Lung microvascular endothelial cell (primary cell): ENCODE results near the gene ZBTB6. TPM values are rescaled to one million over a fixed set of nuclear protein-coding genes. Genes with fewer than 3 reads are reported as not detected.
"Not testable (repeated sequence)": the region's sequence is repeated elsewhere in the genome, so short reads cannot be mapped to it uniquely, and the experiment has no call there.

Experiments
- DNase-seq, 2 donors: peaks; one replicate each; pipeline versions ENCODE4 v3.0.0 to v3.0.0-alpha.2; 2010; ENCODE audit warnings: low read depth in 2 of 2
- total RNA-seq: library from RNA; depleted of rRNA; stranded (reverse); fragments of >200 nt; gene quantifications from 2 replicates; pipeline ENCODE4 v1.2.1, GENCODE V29; 2014

The ZBTB6 gene
- total RNA-seq, 1 donor from 2014 or later = 14.3 TPM

GRCh38 chr9:122929796-122930354 lies 16.8 kb upstream of the ZBTB6 start:
- no peak for DNase-seq

GRCh38 chr9:122923947-122924346 lies 10.8 kb upstream of the ZBTB6 start:
- DNase-seq = peak in 1 of 2 donors; percentile 89

GRCh38 chr9:122922713-122923112 lies 9.6 kb upstream of the ZBTB6 start:
- DNase-seq = no peak

DNA sequence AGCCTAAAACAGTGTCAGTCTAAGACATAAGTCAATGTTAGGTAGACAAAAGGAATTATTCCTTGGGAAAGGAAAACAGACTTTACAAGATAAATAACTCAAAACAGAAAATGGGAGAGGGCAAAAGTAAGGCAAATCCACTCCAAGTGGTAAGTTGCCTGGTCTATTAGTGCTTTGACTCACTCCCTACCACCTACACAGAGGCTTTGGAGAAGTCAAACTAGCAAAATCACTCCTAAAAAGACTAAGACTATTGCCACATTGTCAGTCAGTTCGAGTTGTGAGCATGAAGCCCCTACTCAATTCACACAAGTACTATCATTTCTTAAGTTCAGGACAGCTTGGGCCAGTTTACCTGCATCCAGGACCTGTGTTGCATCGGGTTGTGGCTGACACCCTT lies 5.2 kb upstream of the ZBTB6 start:
- no peak for DNase-seq

- DNase-seq = no peak
Measured at GRCh38 chr9:122912671-122912963, 506 bp downstream of the ZBTB6 start.

DNA sequence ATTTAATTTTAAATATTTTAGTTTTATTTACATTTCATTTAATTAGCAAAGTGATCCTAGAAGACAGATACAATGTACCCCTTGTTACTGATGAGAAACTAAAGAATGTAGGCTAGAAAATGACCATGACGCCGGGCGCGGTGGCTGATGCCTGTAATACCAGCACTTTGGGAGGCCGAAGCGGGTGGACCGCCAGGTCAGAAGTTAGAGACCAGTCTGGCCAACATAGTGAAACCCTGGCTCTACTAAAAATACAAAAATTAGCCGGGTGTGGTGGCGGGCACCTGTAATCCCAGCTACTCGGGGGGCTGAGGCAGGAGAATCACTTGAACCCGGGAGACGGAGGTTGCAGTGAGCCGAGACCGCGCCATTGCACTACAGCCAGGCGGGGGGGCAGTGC lies 7.0 kb downstream of the ZBTB6 start:
- not testable (repeated sequence) for DNase-seq

GRCh38 chr9:122904823-122905710 lies 8.1 kb downstream of the ZBTB6 start, which contains the start of gene RC3H2:
TSS of gene RC3H2 (minus strand) at chr9:122905359. CDS start at chr9:122897509, 7,850 bp downstream.
- peak; percentile 100 for DNase-seq

- DNase-seq = peak; percentile 56 to 65
Measured at GRCh38 chr9:122904466-122904822, 8.7 kb downstream of the ZBTB6 start.

DNA sequence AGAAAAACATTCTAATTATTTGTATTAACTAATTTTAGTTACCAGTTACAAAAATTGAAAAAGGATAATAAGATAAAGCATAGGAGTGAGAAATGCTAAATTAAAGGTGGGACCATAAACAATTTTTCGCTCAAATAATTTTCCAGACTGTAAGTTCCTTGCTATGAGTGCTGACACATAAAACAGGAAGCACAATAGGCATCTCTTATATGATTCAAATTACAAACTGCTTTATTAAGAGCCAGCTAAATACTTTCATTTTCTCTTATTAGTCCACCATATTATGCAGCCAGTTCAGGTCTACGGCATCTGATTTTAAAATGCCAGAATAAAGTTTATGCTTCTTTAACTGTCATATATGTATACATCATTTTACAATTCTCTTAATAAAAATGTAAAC lies 12.3 kb downstream of the ZBTB6 start:
- DNase-seq = peak; percentile 55 to 69

DNA sequence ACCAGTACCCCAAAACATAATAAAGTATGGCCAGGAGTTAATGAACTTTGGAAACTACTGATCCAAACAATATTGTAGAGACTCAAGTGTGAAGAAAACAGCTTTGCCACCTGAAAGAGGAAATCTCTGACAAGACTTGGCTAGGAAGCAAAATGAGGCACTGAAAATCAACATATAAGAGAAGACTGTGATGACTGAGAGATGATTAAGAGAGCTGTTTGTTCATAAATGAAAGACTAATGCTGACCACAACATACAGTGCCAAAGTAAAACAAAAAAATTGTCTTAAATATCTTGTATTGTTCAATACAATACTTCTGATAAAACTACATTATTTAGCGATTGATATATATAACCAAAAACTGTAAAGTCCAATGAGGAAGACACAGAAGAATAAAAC lies 15.2 kb downstream of the ZBTB6 start:
- peak in 1 of 2 donors; percentile 44 for DNase-seq

- no peak for DNase-seq
Measured at GRCh38 chr9:122888480-122888879, 24.6 kb downstream of the ZBTB6 start.

- DNase-seq = no peak
Measured at GRCh38 chr9:122883125-122883524, 30.0 kb downstream of the ZBTB6 start.

DNA sequence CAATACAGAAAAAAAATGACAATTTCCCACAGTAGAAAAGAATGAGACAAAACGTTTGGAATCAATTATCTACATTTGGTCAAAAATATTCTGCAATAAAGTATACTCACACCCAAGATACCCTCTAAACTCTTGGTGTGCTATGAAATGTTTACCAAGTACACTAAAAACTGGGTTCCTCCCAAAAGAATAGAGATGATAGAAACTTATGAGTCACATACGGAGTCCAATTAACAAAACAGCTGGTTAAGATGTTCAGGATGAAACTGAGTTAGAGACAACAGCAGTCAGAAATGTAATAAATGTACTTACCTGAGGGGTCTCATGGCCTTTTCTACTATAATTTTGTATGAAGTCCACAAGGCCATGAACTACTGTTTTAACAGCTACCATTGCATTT lies 33.7 kb downstream of the ZBTB6 start:
- no peak for DNase-seq

DNA sequence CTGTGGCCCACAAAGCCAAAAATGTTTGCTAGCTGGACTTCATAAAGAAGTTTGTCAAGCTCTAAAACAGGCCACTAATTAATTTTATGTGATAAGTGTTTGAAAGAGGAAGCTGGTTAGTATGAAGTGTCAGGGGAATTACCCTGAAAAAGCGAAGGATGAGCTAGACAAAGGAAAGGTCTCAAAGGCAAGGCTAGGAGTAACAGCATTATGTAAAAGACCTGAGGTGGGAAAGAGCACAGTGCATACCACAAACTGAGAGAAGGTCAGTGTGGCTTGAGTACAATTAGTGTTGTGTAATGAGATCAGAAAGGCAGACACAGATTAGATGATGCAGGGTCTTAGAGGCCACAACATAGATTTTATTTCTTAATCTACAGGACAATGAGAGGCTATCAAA lies 37.6 kb downstream of the ZBTB6 start:
- no peak for DNase-seq

DNA sequence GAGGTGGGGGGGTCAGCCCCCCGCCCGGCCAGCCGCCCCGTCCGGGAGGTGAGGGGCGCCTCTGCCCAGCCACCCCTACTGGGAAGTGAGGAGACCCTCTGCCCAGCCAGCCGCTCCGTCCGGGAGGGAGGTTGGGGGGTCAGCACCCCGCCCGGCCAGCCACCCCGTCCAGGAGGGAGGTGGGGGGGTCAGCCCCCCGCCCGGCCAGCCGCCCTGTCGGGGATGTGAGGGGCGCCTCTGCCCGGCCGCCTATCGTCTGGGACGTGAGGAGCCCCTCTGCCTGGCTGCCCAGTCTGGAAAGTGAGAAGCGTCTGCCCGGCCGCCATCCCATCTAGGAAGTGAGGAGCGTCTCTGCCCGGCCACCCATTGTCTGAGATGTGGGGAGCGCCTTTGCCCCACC lies 45.8 kb downstream of the ZBTB6 start:
- DNase-seq = not testable (repeated sequence)

- no peak for DNase-seq
Measured at GRCh38 chr9:122866079-122866478, 47.0 kb downstream of the ZBTB6 start.

GRCh38 chr9:122865300-122865699 lies 47.8 kb downstream of the ZBTB6 start:
- peak; percentile 66 to 93 for DNase-seq

DNA sequence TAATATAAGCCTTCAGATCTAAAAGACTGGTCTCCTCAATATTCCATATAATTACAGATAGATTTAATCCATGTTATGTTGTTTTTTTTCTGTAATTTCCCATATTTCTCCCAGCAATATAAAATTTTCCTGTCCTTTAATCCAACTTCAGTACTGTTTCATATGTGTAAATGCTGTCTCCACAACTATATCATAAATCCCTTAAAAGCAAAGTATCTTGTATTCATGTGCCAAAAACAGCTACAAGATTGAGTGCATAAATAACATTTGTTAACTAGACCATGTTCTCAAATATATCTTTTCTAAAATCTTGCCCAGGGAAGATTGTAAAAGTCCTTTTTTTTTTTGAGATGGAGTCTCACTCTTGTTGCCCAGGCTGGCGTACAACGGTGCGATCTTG lies 49.7 kb downstream of the ZBTB6 start:
- no peak for DNase-seq

DNA sequence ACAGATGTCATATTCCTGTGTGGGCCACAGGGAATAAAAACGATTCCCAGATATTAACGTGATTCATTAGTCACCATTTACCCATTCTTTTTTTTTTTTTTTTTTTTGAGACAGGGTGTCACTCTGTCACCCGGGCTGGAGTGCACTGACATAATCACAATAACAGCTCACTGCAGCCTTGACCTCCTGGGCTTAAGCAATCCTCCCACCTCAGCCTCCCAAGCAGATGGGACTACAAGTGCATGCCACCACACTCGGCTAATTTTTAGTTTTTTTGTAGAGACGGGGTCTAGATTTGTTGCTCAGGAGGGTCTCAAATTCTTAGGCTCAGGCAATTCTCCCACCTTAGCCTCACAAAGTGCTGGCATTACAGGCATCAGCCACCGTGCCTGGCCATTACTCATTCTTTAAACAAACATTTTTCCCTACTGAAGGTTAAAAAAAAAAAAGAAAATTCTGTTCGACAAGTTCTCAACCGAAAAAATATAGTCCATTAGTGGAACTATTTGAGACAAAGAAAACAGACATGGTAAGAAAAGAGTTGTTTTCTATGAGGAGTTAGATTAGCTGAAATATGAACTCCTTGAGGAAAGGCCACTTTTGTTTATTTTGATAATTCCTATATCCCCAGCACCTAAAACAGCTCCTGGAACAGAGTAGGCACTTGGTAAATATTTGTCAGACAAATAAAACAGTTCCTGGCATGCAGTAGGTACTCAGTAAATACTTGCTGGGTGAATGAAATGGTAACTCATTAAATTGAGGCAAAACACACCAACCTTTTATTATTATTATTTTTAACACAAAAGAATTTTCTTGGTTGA lies 52.6 kb downstream of the ZBTB6 start:
- DNase-seq = no peak
